Peyer's patch (tissue), 4 donors: ENCODE measurements around the gene NENF. TPM values are rescaled to one million over a fixed set of nuclear protein-coding genes. Genes with fewer than 3 reads are reported as not detected.
A peak's percentile ranks its signal among the peaks of the same experiment; 100 is the strongest.
"Not testable (repeated sequence)": the region's sequence is repeated elsewhere in the genome, so short reads cannot be mapped to it uniquely, and the experiment has no call there.

ENCODE experiments used
- DNase-seq, 3 donors: peaks; one replicate each; pipeline ENCODE4 v3.0.0-alpha.2; 2017 to 2019
- H3K27ac ChIP-seq, 4 donors: fragments of 200-600 bp; sonication (generic); one replicate each; pipeline ENCODE4 v1.5.1; 2016 to 2019
- H3K27me3 ChIP-seq, 2 donors: fragments of 200-600 bp; sonication (generic); one replicate each; pipeline ENCODE4 v1.5.1; 2019
- H3K36me3 ChIP-seq, 3 donors: fragments of 200-600 bp; sonication (generic); one replicate each; pipeline ENCODE4 v1.5.1; 2016 to 2019
- H3K4me1 ChIP-seq, 4 donors: fragments of 200-600 bp; sonication (generic); one replicate each; pipeline ENCODE4 v1.5.1; 2016 to 2019
- H3K4me3 ChIP-seq, 4 donors: fragments of 200-600 bp; sonication (generic); 1 replicate in 3 of 4; 2 replicates in 1 of 4; pipeline ENCODE4 v1.5.1; 2016 to 2019; ENCODE audit warnings: mild to moderate bottlenecking in 1 of 4
- H3K9me3 ChIP-seq, 4 donors: fragments of 200-600 bp; sonication (generic); one replicate each; pipeline ENCODE4 v1.5.1; 2016 to 2019; ENCODE audit warnings: mild to moderate bottlenecking in 1 of 4
- CTCF ChIP-seq, 6 experiments: fragments of 450-650 bp in 4 of 6; fragments of 200-600 bp in 2 of 6; sonication (generic) in 1 of 6; IDR thresholded peaks; one replicate each; pipeline ENCODE4 v1.5.1; 2017 to 2019; ENCODE audit warnings: antibody characterized with exemption in 6 of 6, mild to moderate bottlenecking in 3 of 6, moderate library complexity in 1 of 6
- POLR2A ChIP-seq, 2 donors: fragments of 450-650 bp; IDR thresholded peaks; one replicate each; pipeline ENCODE4 v1.5.1; 2017; ENCODE audit warnings: antibody characterized with exemption in 2 of 2, mild to moderate bottlenecking in 2 of 2, moderate library complexity in 2 of 2
- total RNA-seq, 4 donors: library from RNA; depleted of rRNA; stranded (reverse); fragments of >200 nt; gene quantifications; one replicate each; pipeline ENCODE4 v1.1.0, GENCODE V29; 2016

NENF gene
- total RNA-seq, 4 donors from 2014 or later: 28.2 to 61.9 (median 34.2) TPM

GRCh38 chr1:212477680-212478466, 45.2 kb downstream of the NENF start:
- Histone ChIP-seq H3K36me3 (no peaks in the 10 kb centered on the region), H3K4me1 (peaks cover 0 to 3% (median 1%) of the 10 kb centered on the region in 4 donors), H3K9me3 (no peaks in the 10 kb centered on the region), H3K27me3 (no peaks in the 10 kb centered on the region), H3K4me3 (no peak overlapping the region), H3K27ac (peak overlapping the region in 2 of 4 donors; percentile 72 to 74)
- peak in 2 of 3 donors; percentile 56 to 63 for DNase-seq
- no peak for TF ChIP-seq CTCF (IDR thresholded peaks at IDR 0.05)
- no peak for TF ChIP-seq POLR2A (IDR thresholded peaks at IDR 0.05)

- DNase-seq: peak in 1 of 3 donors; percentile 41
- Histone ChIP-seq H3K4me1 (peaks cover 0 to 7% (median 2%) of the 10 kb centered on the region in 4 donors), H3K27me3 (no peaks in the 10 kb centered on the region), H3K36me3 (no peaks in the 10 kb centered on the region), H3K4me3 (no peak overlapping the region), H3K27ac (peak overlapping the region in 2 of 4 donors; percentile 72 to 74), H3K9me3 (no peaks in the 10 kb centered on the region)
- TF ChIP-seq POLR2A (IDR thresholded peaks at IDR 0.05): no peak
- no peak for TF ChIP-seq CTCF (IDR thresholded peaks at IDR 0.05)
Observed at GRCh38 chr1:212478467-212479025, 45.8 kb downstream of the NENF start.

- no peaks in the 10 kb centered on the region for H3K36me3 ChIP-seq
- H3K4me1 ChIP-seq: peaks cover 0 to 12% (median 2%) of the 10 kb centered on the region in 4 donors
- peak in 1 of 3 donors; percentile 15 for DNase-seq
- H3K27ac ChIP-seq: no peak overlapping the region
- TF ChIP-seq CTCF (IDR thresholded peaks at IDR 0.05): no peak
- no peak for TF ChIP-seq POLR2A (IDR thresholded peaks at IDR 0.05)
- no peak overlapping the region for H3K4me3 ChIP-seq
- no peaks in the 10 kb centered on the region for H3K27me3 ChIP-seq
- no peaks in the 10 kb centered on the region for H3K9me3 ChIP-seq
Observed at GRCh38 chr1:212479188-212479587, 46.5 kb downstream of the NENF start.

- not testable (repeated sequence) for H3K4me3 ChIP-seq, H3K36me3 ChIP-seq, H3K9me3 ChIP-seq, H3K27me3 ChIP-seq, H3K27ac ChIP-seq
- peaks cover 0 to 12% (median 2%) of the 10 kb centered on the region in 4 donors for H3K4me1 ChIP-seq
- peak in 1 of 3 donors; percentile 7 for DNase-seq
Observed at GRCh38 chr1:212480711-212481437, 48.2 kb downstream of the NENF start.

GRCh38 chr1:212481438-212481767, 48.7 kb downstream of the NENF start:
- H3K36me3 ChIP-seq: no peaks in the 10 kb centered on the region
- H3K27ac ChIP-seq: no peak overlapping the region
- no peak for DNase-seq
- no peaks in the 10 kb centered on the region for H3K9me3 ChIP-seq
- TF ChIP-seq POLR2A (IDR thresholded peaks at IDR 0.05) (no peak), CTCF (IDR thresholded peaks at IDR 0.05) (no peak)
- no peak overlapping the region for H3K4me3 ChIP-seq
- no peaks in the 10 kb centered on the region for H3K27me3 ChIP-seq
- peaks cover 0 to 12% (median 2%) of the 10 kb centered on the region in 4 donors for H3K4me1 ChIP-seq
